Prostate gland (tissue), 2 donors: ENCODE measurements around the gene RBPJ.

Source experiments
- CTCF ChIP-seq, 4 experiments: fragments of 200-600 bp in 2 of 4; fragments of 450-650 bp in 2 of 4; sonication (generic) in 2 of 4; IDR thresholded peaks; 1 replicate in 3 of 4; 2 replicates in 1 of 4; pipeline ENCODE4 v1.5.1; 2016 to 2019; ENCODE audit warnings: antibody characterized with exemption in 4 of 4, mild to moderate bottlenecking in 2 of 4, moderate library complexity in 2 of 4
- POLR2A ChIP-seq: fragments of 450-650 bp; IDR thresholded peaks from one replicate; pipeline ENCODE4 v1.6.1; 2016; ENCODE audit warnings: antibody characterized with exemption, mild to moderate bottlenecking

GRCh38 chr4:26345565-26345938 is 24.7 kb downstream of the RBPJ start:
- TF ChIP-seq POLR2A (no peak), CTCF (IDR thresholded peaks at IDR 0.05) (no peak)
